H1 (cell line): ENCODE measurements around the gene SPAG16. TPM values are rescaled to one million over a fixed set of nuclear protein-coding genes. Genes with fewer than 3 reads are reported as not detected.

ENCODE experiments used
- ATF3 ChIP-seq: IDR thresholded peaks from 2 replicates; pipeline ENCODE4 v1.6.1; 2011; ENCODE audit warnings: low read depth, mild to moderate bottlenecking, low read length; ENCODE audit not compliant: insufficient read depth
- RNF2 ChIP-seq: fragments of 200-900, 300-1000 bp; sonication (generic); IDR thresholded peaks from 2 replicates; pipeline ENCODE4 v1.7.1; 2016; ENCODE audit warnings: borderline replicate concordance, low read depth, mild to moderate bottlenecking, antibody characterized with exemption, low read length; ENCODE audit not compliant: poor library complexity, severe bottlenecking; ENCODE audit errors: missing control alignments
- TAF1 ChIP-seq: IDR thresholded peaks from 2 replicates; pipeline ENCODE4 v1.6.1; 2011; ENCODE audit warnings: mild to moderate bottlenecking, low read depth, low read length
- YY1 ChIP-seq: IDR thresholded peaks from 2 replicates; pipeline ENCODE4 v1.6.1; 2011; ENCODE audit warnings: low read depth, mild to moderate bottlenecking, low read length
- polyA plus RNA-seq, 7 experiments: library from polyadenylated mRNA; depleted of rRNA in 3 of 7; stranded (reverse) in 5 of 7; unstranded in 2 of 7; fragments of >200 nt in 5 of 7; fragments of 200-250 nt in 2 of 7; gene quantifications; 1 replicate in 5 of 7; 2 replicates in 1 of 7; 4 replicates in 1 of 7; pipeline versions ENCODE4 v1.2.1 to v1.2.3, GENCODE V29; 2011 to 2013; ENCODE audit warnings: missing spikeins in 2 of 7, mixed read lengths in 2 of 7
- total RNA-seq: library from RNA; stranded (reverse); fragmentation: NEBNext Ultra II Directional; extraction: Animal tissue kit (Norgen Biotek cat#: 25700); gene quantifications from 2 replicates; pipeline ENCODE4 v1.2.1, GENCODE V29; 2021
- TF ChIP-seq, protein P1 (sequence below): fragments of 300-600 bp; sonication (generic); IDR thresholded peaks from 2 replicates; pipeline ENCODE4 v1.7.1; 2012; ENCODE audit warnings: low read length, moderate library complexity, mild to moderate bottlenecking, inconsistent platforms; ENCODE audit not compliant: insufficient replicate concordance

Gene SPAG16
- total and polyA plus RNA-seq, 2 of the 8 experiments (the other 6 are each of a cell fraction or from before 2014, with no cell fraction given), result 6.0 to 14.9 TPM

- TF ChIP-seq, protein P1, sequence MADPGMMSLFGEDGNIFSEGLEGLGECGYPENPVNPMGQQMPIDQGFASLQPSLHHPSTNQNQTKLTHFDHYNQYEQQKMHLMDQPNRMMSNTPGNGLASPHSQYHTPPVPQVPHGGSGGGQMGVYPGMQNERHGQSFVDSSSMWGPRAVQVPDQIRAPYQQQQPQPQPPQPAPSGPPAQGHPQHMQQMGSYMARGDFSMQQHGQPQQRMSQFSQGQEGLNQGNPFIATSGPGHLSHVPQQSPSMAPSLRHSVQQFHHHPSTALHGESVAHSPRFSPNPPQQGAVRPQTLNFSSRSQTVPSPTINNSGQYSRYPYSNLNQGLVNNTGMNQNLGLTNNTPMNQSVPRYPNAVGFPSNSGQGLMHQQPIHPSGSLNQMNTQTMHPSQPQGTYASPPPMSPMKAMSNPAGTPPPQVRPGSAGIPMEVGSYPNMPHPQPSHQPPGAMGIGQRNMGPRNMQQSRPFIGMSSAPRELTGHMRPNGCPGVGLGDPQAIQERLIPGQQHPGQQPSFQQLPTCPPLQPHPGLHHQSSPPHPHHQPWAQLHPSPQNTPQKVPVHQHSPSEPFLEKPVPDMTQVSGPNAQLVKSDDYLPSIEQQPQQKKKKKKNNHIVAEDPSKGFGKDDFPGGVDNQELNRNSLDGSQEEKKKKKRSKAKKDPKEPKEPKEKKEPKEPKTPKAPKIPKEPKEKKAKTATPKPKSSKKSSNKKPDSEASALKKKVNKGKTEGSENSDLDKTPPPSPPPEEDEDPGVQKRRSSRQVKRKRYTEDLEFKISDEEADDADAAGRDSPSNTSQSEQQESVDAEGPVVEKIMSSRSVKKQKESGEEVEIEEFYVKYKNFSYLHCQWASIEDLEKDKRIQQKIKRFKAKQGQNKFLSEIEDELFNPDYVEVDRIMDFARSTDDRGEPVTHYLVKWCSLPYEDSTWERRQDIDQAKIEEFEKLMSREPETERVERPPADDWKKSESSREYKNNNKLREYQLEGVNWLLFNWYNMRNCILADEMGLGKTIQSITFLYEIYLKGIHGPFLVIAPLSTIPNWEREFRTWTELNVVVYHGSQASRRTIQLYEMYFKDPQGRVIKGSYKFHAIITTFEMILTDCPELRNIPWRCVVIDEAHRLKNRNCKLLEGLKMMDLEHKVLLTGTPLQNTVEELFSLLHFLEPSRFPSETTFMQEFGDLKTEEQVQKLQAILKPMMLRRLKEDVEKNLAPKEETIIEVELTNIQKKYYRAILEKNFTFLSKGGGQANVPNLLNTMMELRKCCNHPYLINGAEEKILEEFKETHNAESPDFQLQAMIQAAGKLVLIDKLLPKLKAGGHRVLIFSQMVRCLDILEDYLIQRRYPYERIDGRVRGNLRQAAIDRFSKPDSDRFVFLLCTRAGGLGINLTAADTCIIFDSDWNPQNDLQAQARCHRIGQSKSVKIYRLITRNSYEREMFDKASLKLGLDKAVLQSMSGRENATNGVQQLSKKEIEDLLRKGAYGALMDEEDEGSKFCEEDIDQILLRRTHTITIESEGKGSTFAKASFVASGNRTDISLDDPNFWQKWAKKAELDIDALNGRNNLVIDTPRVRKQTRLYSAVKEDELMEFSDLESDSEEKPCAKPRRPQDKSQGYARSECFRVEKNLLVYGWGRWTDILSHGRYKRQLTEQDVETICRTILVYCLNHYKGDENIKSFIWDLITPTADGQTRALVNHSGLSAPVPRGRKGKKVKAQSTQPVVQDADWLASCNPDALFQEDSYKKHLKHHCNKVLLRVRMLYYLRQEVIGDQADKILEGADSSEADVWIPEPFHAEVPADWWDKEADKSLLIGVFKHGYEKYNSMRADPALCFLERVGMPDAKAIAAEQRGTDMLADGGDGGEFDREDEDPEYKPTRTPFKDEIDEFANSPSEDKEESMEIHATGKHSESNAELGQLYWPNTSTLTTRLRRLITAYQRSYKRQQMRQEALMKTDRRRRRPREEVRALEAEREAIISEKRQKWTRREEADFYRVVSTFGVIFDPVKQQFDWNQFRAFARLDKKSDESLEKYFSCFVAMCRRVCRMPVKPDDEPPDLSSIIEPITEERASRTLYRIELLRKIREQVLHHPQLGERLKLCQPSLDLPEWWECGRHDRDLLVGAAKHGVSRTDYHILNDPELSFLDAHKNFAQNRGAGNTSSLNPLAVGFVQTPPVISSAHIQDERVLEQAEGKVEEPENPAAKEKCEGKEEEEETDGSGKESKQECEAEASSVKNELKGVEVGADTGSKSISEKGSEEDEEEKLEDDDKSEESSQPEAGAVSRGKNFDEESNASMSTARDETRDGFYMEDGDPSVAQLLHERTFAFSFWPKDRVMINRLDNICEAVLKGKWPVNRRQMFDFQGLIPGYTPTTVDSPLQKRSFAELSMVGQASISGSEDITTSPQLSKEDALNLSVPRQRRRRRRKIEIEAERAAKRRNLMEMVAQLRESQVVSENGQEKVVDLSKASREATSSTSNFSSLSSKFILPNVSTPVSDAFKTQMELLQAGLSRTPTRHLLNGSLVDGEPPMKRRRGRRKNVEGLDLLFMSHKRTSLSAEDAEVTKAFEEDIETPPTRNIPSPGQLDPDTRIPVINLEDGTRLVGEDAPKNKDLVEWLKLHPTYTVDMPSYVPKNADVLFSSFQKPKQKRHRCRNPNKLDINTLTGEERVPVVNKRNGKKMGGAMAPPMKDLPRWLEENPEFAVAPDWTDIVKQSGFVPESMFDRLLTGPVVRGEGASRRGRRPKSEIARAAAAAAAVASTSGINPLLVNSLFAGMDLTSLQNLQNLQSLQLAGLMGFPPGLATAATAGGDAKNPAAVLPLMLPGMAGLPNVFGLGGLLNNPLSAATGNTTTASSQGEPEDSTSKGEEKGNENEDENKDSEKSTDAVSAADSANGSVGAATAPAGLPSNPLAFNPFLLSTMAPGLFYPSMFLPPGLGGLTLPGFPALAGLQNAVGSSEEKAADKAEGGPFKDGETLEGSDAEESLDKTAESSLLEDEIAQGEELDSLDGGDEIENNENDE, result no peak
- TF ChIP-seq TAF1 (no peak), ATF3 (no peak), RNF2 (no peak), YY1 (no peak)
Observed at GRCh38 chr2:213958086-213958485, 673.8 kb downstream of the SPAG16 start (continued).
